K562 (cell line): ENCODE results near the gene EFCAB13. TPM values are rescaled to one million over a fixed set of nuclear protein-coding genes. Genes with fewer than 3 reads are reported as not detected.

ENCODE experiments used
- CBFA2T2 ChIP-seq: fragments of 450-650 bp; conservative IDR thresholded peaks from 2 replicates; pipeline ENCODE4 v1.6.1; 2017; ENCODE audit warnings: mild to moderate bottlenecking
- ELF1 ChIP-seq: fragments of 200-800 bp; sonication (Bioruptor generic); IDR thresholded peaks from 2 replicates; pipeline ENCODE4 v1.6.1; 2016; ENCODE audit warnings: missing genetic modification characterization, missing compliant biosample characterization
- ETV6 ChIP-seq, 3 experiments: fragments of 150-350 bp in 1 of 3; sonication (generic) in 1 of 3; formaldehyde crosslinking in 1 of 3; IDR thresholded peaks; 2 replicates each; pipeline versions ENCODE4 v1.6.1 to v1.8.0; 2014 to 2022; ENCODE audit warnings: borderline replicate concordance in 2 of 3, low read depth in 2 of 3, antibody characterized with exemption in 1 of 3, low read length in 1 of 3, mild to moderate bottlenecking in 1 of 3, missing genetic modification reagents in 1 of 3
- KDM1A ChIP-seq, 2 experiments: fragments of 450-650 bp; IDR thresholded peaks; 2 replicates each; pipeline ENCODE4 v1.6.1; 2016; ENCODE audit warnings: mild to moderate bottlenecking in 2 of 2
- NCOA1 ChIP-seq: fragments of 450-650 bp; IDR thresholded peaks from 2 replicates; pipeline ENCODE4 v1.6.1; 2016; ENCODE audit warnings: low read depth
- NONO ChIP-seq, 2 experiments: fragments of 200-400 bp in 1 of 2; fragments of 450-650 bp in 1 of 2; formaldehyde crosslinking in 1 of 2; IDR thresholded peaks; 2 replicates each; pipeline ENCODE4 v1.6.1; 2017; ENCODE audit warnings: low read depth in 2 of 2, mild to moderate bottlenecking in 2 of 2, moderate library complexity in 2 of 2, low read length in 1 of 2
- OTX1 ChIP-seq: fragments of 450-650 bp; formaldehyde crosslinking; IDR thresholded peaks from 2 replicates; pipeline ENCODE4 v1.4.0; 2022; ENCODE audit warnings: mild to moderate bottlenecking
- PCBP1 ChIP-seq: fragments of 200-400 bp; formaldehyde crosslinking; IDR thresholded peaks from 2 replicates; pipeline ENCODE4 v1.6.1; 2018; ENCODE audit warnings: mild to moderate bottlenecking, low read depth, low read length; ENCODE audit not compliant: poor library complexity, severe bottlenecking
- PHB2 ChIP-seq: fragments of 450-650 bp; IDR thresholded peaks from 2 replicates; pipeline ENCODE4 v1.6.1; 2017; ENCODE audit warnings: low read depth
- PML ChIP-seq: IDR thresholded peaks from 2 replicates; pipeline ENCODE4 v1.6.1; 2012; ENCODE audit warnings: low read length, inconsistent platforms
- POLR2G ChIP-seq: fragments of 200-400 bp; formaldehyde crosslinking; IDR thresholded peaks from 2 replicates; pipeline ENCODE4 v1.6.1; 2017; ENCODE audit warnings: low read depth, mild to moderate bottlenecking, antibody characterized with exemption, low read length, moderate library complexity
- RAD51 ChIP-seq: fragments of 450-650 bp; IDR thresholded peaks from 2 replicates; pipeline ENCODE4 v1.7.1; 2016; ENCODE audit warnings: low read depth, mild to moderate bottlenecking, borderline replicate concordance
- RB1 ChIP-seq: fragments of 450-650 bp; IDR thresholded peaks from 2 replicates; pipeline ENCODE4 v1.6.1; 2017; ENCODE audit warnings: low read depth, mild to moderate bottlenecking
- RCOR1 ChIP-seq, 2 experiments: IDR thresholded peaks; 2 replicates each; pipeline ENCODE4 v1.6.1; 2012; ENCODE audit warnings: low read depth in 2 of 2, low read length in 2 of 2, borderline replicate concordance in 1 of 2, improper control_type of control experiment in 1 of 2
- TAF9B ChIP-seq: fragments of 450-650 bp; IDR thresholded peaks from 2 replicates; pipeline ENCODE4 v1.6.1; 2018; ENCODE audit warnings: mild to moderate bottlenecking; ENCODE audit not compliant: partially characterized antibody
- TFAP4 ChIP-seq: sonication (generic); formaldehyde crosslinking; IDR thresholded peaks from 2 replicates; pipeline ENCODE4 v1.8.0; 2022; ENCODE audit warnings: missing genetic modification reagents, mild to moderate bottlenecking, moderate library complexity, borderline replicate concordance
- ZNF239 ChIP-seq: fragments of 250-450 bp; sonication (Bioruptor Pico); IDR thresholded peaks from 2 replicates; pipeline ENCODE4 v1.4.0; 2020; ENCODE audit warnings: mild to moderate bottlenecking
- ZNF282 ChIP-seq: sonication (generic); formaldehyde crosslinking; IDR thresholded peaks from 2 replicates; pipeline ENCODE4 v1.8.1; 2023; ENCODE audit warnings: missing genetic modification reagents
- polyA plus RNA-seq, 8 experiments: library from polyadenylated mRNA; depleted of rRNA in 4 of 8; stranded (reverse) in 5 of 8; unstranded in 3 of 8; fragments of >200 nt; fragmentation: Nextera tagmentation in 2 of 8; fragmentation: Illumina TruSeq in 1 of 8; extraction: Ambion mirVana in 2 of 8; extraction: Trizol in 1 of 8; gene quantifications; 2 replicates each; pipeline versions ENCODE4 v1.2.1 to v1.2.3, GENCODE V29; 2011 to 2014; ENCODE audit warnings: inconsistent platforms in 1 of 8, missing spikeins in 1 of 8
- total RNA-seq, 7 experiments: library from RNA; depleted of rRNA in 6 of 7; stranded (reverse); fragments of >200 nt in 6 of 7; fragmentation: Illumina TruSeq in 2 of 7; extraction: Trizol in 2 of 7; gene quantifications; 2 replicates each; pipeline versions ENCODE4 v1.2.1 to v1.2.3, GENCODE V29; 2011 to 2021; ENCODE audit warnings: low replicate concordance in 1 of 7
- TF ChIP-seq, protein P1 (sequence below): sonication (generic); formaldehyde crosslinking; IDR thresholded peaks from 2 replicates; pipeline ENCODE4 v1.9.0; 2022; ENCODE audit warnings: mild to moderate bottlenecking, missing genetic modification reagents
- TF ChIP-seq, protein P2 (sequence below): fragments of 250-450 bp; sonication (Bioruptor Pico); IDR thresholded peaks from 2 replicates; pipeline ENCODE4 v1.8.0; 2022; ENCODE audit warnings: moderate library complexity, mild to moderate bottlenecking, inconsistent platforms
- TF ChIP-seq, protein P3 (sequence below), 2 experiments: fragments of 150-350 bp in 1 of 2; IDR thresholded peaks; 2 replicates each; pipeline ENCODE4 v1.6.1; 2012 to 2016; ENCODE audit warnings: low read depth in 2 of 2, low read length in 2 of 2, mild to moderate bottlenecking in 1 of 2, moderate library complexity in 1 of 2

EFCAB13 gene
- total and polyA plus RNA-seq, 9 of the 15 experiments (the other 6 are each of a cell fraction or from before 2014, with no cell fraction given): 0.32 to 1.3 (median 0.95) TPM

DNA sequence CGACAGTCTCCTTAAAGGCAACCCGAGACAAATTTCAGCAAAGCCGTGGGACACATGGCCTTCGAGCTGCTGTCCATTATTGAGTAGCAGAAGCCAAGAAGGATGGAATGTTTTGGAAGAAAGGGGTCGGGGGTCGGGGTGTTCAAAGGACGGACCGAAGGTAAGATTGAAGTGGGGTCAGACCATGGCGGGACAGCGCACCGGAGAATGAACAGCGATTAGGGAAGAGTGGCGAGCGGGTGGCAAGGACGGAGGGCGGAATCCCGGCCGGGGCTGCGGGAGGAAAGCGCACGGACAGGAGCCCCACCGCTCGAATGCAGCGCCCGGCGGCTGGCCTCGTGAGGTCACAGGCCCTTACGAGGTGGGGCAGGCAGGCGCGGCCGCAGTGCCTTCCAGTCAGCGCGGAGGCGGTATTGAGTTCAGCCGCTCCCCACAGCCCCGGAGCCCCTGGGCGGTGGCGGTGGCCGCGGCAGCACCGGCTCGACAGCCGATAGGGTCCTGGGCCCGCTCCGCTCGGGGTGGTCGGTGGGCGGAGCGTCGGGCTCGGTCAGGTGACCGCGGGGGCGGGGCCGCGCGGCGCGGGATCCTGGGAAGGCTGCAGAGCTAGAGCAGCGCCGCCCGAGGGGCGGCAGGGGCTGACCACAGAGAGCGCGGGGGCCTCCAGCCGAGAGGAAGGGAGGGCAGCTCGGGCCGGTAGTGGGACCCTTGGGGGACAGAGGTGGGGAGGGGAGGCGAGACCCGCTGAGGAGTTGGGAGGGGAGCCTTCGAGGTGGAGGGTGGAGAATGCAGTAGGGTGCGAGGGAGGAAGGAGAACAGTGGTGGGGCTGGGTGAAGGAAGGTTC lies at the start of gene EFCAB13 (continued):
- TF ChIP-seq TFAP4 (CRISPR knock-in tag): peak; percentile 86
- no peak for TF ChIP-seq KDM1A (IDR thresholded peaks at IDR 0.05)
- TF ChIP-seq NCOA1: peak; percentile 76; the same call in 1 of the 2 replicates
- peak; percentile 42 for TF ChIP-seq CBFA2T2
- peak; percentile 75 for TF ChIP-seq RAD51
- no peak; a peak in 1 of 4 replicates for TF ChIP-seq ETV6 (IDR thresholded peaks at IDR 0.05; ENCODE audit: borderline replicate concordance in 1 of 2, low read depth in 2 of 2, low read length in 1 of 2)
- TF ChIP-seq ETV6 (CRISPR knock-in tag; IDR thresholded peaks at IDR 0.05; ENCODE audit: borderline replicate concordance): peak; percentile 85; the same call in 1 of the 2 replicates
- TF ChIP-seq ELF1: no peak
- TF ChIP-seq, protein P1, sequence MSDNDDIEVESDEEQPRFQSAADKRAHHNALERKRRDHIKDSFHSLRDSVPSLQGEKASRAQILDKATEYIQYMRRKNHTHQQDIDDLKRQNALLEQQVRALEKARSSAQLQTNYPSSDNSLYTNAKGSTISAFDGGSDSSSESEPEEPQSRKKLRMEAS (CRISPR knock-in tag): peak; percentile 90
- TF ChIP-seq PHB2: no peak
- TF ChIP-seq, protein P2, sequence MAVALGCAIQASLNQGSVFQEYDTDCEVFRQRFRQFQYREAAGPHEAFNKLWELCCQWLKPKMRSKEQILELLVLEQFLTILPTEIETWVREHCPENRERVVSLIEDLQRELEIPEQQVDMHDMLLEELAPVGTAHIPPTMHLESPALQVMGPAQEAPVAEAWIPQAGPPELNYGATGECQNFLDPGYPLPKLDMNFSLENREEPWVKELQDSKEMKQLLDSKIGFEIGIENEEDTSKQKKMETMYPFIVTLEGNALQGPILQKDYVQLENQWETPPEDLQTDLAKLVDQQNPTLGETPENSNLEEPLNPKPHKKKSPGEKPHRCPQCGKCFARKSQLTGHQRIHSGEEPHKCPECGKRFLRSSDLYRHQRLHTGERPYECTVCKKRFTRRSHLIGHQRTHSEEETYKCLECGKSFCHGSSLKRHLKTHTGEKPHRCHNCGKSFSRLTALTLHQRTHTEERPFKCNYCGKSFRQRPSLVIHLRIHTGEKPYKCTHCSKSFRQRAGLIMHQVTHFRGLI: peak; percentile 94; the same call in 1 of the 2 replicates
- peak; percentile 61 to 78; a peak in 3 of 4 replicates for TF ChIP-seq NONO (IDR thresholded peaks at IDR 0.05; ENCODE audit: low read depth in 2 of 2, low read length in 1 of 2)
- peak; percentile 35 for TF ChIP-seq TAF9B
- TF ChIP-seq PML: peak; percentile 48; the same call in 1 of the 2 replicates
- 0 out of 2 replicates have a peak, but pooled peaks have one; percentile 17 for TF ChIP-seq ZNF239 (CRISPR knock-in tag)
- TF ChIP-seq RCOR1 (IDR thresholded peaks at IDR 0.05; ENCODE audit: borderline replicate concordance in 1 of 2, low read depth in 2 of 2, low read length in 2 of 2): peak in 1 of 2 experiments; percentile 19; a peak in 1 of 4 replicates
- TF ChIP-seq RB1: peak; percentile 96
- peak; percentile 79 for TF ChIP-seq PCBP1
- peak; percentile 99 for TF ChIP-seq ZNF282 (CRISPR knock-in tag)
- TF ChIP-seq POLR2G: peak; percentile 95
- TF ChIP-seq, protein P3, sequence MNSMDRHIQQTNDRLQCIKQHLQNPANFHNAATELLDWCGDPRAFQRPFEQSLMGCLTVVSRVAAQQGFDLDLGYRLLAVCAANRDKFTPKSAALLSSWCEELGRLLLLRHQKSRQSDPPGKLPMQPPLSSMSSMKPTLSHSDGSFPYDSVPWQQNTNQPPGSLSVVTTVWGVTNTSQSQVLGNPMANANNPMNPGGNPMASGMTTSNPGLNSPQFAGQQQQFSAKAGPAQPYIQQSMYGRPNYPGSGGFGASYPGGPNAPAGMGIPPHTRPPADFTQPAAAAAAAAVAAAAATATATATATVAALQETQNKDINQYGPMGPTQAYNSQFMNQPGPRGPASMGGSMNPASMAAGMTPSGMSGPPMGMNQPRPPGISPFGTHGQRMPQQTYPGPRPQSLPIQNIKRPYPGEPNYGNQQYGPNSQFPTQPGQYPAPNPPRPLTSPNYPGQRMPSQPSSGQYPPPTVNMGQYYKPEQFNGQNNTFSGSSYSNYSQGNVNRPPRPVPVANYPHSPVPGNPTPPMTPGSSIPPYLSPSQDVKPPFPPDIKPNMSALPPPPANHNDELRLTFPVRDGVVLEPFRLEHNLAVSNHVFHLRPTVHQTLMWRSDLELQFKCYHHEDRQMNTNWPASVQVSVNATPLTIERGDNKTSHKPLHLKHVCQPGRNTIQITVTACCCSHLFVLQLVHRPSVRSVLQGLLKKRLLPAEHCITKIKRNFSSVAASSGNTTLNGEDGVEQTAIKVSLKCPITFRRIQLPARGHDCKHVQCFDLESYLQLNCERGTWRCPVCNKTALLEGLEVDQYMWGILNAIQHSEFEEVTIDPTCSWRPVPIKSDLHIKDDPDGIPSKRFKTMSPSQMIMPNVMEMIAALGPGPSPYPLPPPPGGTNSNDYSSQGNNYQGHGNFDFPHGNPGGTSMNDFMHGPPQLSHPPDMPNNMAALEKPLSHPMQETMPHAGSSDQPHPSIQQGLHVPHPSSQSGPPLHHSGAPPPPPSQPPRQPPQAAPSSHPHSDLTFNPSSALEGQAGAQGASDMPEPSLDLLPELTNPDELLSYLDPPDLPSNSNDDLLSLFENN (IDR thresholded peaks at IDR 0.05; ENCODE audit: low read depth in 2 of 2, low read length in 2 of 2): no peak
- peak; percentile 93 for TF ChIP-seq OTX1 (CRISPR knock-in tag)
